ENCODE data around the gene GHRHR.

Gene GHRHR

DNA sequence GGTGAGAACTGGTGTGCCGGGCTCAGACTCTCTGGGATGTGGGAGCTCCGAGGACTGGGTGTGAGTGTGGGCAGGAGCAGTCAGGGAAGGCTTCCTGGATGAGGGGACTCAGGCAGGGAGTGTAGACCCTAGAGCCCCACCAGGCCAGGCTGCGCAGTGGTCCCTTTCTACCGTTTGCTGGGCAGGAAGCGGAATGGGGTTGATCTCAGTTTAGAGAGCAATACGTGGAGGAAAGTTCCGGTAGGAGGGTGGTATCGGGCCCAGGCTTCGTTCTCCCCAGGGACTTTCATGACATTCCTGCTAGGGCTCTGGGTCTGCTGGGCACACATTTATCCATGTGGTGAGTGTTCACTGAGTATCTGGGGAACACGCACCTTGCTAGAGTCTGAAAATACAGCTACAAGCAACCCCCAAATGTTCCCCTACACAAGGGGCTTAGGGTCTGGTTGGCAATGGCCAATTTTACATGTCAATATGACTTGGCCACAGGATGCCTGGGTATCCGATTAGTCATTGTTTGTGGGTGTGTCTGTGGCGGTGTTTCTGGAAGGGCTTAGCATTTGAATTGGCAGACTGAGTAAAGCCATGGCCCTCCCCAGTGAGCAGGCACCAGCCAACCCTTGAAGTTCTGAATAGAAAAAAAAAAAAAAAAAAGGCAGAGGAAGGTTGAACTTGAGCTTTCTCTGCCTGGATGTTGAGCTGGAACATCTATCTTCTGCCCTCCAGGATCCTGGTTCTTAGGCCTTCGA lies 20.8 kb downstream of the GHRHR start:
- peak; percentile 73 for DNase-seq (ENCODE audit: low read depth)
- no peak overlapping the region for H3K4me3 ChIP-seq (ENCODE audit: low read depth, low read length)
- TF ChIP-seq, protein P1, sequence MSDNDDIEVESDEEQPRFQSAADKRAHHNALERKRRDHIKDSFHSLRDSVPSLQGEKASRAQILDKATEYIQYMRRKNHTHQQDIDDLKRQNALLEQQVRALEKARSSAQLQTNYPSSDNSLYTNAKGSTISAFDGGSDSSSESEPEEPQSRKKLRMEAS (IDR thresholded peaks at IDR 0.05; ENCODE audit: low read depth, low read length), result no peak
- no peak for TF ChIP-seq POLR2A (IDR thresholded peaks at IDR 0.05; ENCODE audit: extremely low read depth, insufficient read length)
- TF ChIP-seq MYC (IDR thresholded peaks at IDR 0.05; ENCODE audit: low read depth, low read length), result no peak

DNA sequence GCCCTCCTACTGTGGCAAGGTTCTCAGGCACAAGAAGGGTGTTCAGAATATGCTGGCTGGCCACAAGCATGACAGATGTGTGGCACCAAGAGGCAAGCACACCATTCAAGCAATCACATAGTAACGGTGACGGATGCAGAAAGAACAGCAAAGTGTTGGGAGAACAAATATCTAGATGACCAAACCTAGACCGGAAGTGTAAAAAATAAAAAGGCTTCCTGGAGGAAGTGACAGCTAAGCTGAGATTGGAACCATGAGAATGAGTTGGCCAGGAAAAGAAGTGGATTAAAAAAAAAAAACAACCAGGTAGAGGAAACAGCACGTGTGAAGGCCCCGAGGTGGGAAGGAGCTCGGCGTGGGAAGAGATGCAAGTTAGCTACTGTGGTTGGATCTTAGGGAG lies 22.0 kb downstream of the GHRHR start:
- no peak overlapping the region for H3K4me3 ChIP-seq (ENCODE audit: low read depth, low read length)
- DNase-seq (ENCODE audit: low read depth), result no peak
- TF ChIP-seq MYC (IDR thresholded peaks at IDR 0.05; ENCODE audit: low read depth, low read length) (no peak), POLR2A (IDR thresholded peaks at IDR 0.05; ENCODE audit: extremely low read depth, insufficient read length) (no peak)
- TF ChIP-seq, protein P1 (IDR thresholded peaks at IDR 0.05; ENCODE audit: low read depth, low read length), result no peak
- TF ChIP-seq, protein P2, sequence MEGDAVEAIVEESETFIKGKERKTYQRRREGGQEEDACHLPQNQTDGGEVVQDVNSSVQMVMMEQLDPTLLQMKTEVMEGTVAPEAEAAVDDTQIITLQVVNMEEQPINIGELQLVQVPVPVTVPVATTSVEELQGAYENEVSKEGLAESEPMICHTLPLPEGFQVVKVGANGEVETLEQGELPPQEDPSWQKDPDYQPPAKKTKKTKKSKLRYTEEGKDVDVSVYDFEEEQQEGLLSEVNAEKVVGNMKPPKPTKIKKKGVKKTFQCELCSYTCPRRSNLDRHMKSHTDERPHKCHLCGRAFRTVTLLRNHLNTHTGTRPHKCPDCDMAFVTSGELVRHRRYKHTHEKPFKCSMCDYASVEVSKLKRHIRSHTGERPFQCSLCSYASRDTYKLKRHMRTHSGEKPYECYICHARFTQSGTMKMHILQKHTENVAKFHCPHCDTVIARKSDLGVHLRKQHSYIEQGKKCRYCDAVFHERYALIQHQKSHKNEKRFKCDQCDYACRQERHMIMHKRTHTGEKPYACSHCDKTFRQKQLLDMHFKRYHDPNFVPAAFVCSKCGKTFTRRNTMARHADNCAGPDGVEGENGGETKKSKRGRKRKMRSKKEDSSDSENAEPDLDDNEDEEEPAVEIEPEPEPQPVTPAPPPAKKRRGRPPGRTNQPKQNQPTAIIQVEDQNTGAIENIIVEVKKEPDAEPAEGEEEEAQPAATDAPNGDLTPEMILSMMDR (IDR thresholded peaks at IDR 0.05; ENCODE audit: low read depth, low read length), result no peak

DNA sequence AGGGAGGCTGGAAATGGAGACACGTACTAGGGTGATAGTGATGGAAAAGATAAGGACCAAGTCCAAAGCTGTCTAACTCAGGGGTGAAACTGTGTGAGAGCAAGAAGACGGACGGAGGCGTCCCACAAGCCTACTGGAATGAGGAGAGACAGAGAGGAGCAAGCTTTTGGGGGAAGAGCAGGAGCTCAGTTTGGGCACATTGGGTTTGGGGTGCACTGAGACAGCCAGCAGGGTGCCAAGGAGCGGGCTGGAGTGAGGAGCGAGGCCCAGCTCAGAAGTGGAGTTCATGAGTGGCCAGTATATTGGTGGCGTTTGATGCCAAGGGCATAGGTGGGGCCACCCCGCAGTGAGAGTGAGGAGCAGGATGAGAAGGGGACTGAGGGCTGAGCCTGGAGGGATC lies 22.6 kb downstream of the GHRHR start:
- TF ChIP-seq POLR2A (IDR thresholded peaks at IDR 0.05; ENCODE audit: extremely low read depth, insufficient read length) (no peak), MYC (IDR thresholded peaks at IDR 0.05; ENCODE audit: low read depth, low read length) (no peak)
- TF ChIP-seq, protein P2 (IDR thresholded peaks at IDR 0.05; ENCODE audit: low read depth, low read length), result no peak
- TF ChIP-seq, protein P1 (IDR thresholded peaks at IDR 0.05; ENCODE audit: low read depth, low read length), result no peak
- no peak overlapping the region for H3K4me3 ChIP-seq (ENCODE audit: low read depth, low read length)
- DNase-seq (ENCODE audit: low read depth), result no peak

DNA sequence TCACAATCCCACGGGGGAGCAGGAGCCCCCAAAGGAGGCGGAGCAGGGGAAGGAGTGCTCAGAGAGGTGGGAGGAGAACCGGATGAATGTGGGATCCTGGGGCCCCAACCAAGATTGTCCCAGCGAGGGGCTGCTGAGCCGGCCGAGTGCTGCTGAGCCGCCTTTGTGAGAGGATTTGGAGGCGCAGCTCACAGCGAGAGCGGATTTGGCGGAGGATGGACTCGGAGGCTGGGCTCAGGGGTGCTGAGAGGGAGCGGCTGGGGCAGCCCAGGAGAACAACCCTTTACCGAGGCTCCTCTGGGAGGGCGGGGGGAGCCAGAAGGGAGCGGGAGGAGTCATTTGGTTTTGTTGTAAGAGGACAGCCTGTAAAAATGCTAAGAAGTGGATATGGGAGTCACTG lies 23.0 kb downstream of the GHRHR start:
- DNase-seq (ENCODE audit: low read depth), result no peak
- H3K4me3 ChIP-seq (ENCODE audit: low read depth, low read length), result no peak overlapping the region
- no peak for TF ChIP-seq POLR2A (IDR thresholded peaks at IDR 0.05; ENCODE audit: extremely low read depth, insufficient read length)
- TF ChIP-seq, protein P1 (IDR thresholded peaks at IDR 0.05; ENCODE audit: low read depth, low read length), result no peak
- TF ChIP-seq MYC (IDR thresholded peaks at IDR 0.05; ENCODE audit: low read depth, low read length), result no peak
- TF ChIP-seq, protein P2 (IDR thresholded peaks at IDR 0.05; ENCODE audit: low read depth, low read length), result no peak

DNA sequence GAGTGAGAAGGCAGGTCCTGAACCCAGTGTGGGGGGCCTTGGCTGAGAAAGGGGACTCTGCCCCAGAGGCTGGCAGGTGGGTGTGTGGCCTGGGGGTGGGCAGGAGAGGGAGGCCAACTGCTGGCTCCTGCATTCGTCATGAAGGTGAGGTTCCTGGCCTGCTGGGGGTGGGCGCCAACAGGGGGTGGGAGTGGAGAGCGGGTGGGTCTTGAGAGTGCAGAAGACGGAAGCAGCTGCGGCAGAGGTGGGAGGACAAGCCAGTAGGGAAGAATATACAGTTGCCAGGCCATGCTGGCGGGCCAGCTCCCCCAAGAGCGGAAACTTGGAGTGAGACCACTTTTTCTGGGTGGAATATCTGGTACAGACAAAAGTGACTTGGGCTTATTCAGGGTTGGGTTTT lies 23.4 kb downstream of the GHRHR start:
- H3K4me3 ChIP-seq (ENCODE audit: low read depth, low read length), result no peak overlapping the region
- TF ChIP-seq POLR2A (IDR thresholded peaks at IDR 0.05; ENCODE audit: extremely low read depth, insufficient read length) (no peak), MYC (IDR thresholded peaks at IDR 0.05; ENCODE audit: low read depth, low read length) (no peak)
- TF ChIP-seq, protein P1 (IDR thresholded peaks at IDR 0.05; ENCODE audit: low read depth, low read length), result no peak
- TF ChIP-seq, protein P2 (IDR thresholded peaks at IDR 0.05; ENCODE audit: low read depth, low read length), result no peak
- DNase-seq (ENCODE audit: low read depth), result no peak

DNA sequence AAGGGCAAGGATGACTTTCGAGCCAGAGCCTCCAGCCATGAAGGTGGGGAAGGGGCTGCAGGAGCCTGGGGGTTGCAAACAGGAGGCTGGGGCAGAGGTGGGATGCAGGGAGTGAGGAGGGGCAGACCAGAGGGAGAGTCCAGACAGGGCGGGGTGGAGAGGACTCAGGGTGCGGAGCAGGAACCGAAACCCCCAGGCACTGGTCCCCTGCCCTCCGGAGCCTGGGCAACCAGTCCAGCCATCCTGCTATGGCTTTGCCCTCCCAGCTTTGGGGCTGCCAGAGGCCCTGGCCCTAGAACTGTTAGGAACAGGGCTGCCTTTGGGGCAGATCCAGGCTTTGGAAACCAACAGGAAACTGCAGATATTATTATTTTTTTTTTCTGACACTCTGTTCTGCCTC lies 24.2 kb downstream of the GHRHR start:
- no peak for DNase-seq (ENCODE audit: low read depth)
- TF ChIP-seq MYC (IDR thresholded peaks at IDR 0.05; ENCODE audit: low read depth, low read length) (no peak), POLR2A (IDR thresholded peaks at IDR 0.05; ENCODE audit: extremely low read depth, insufficient read length) (no peak)
- TF ChIP-seq, protein P1 (IDR thresholded peaks at IDR 0.05; ENCODE audit: low read depth, low read length), result no peak
- TF ChIP-seq, protein P2 (IDR thresholded peaks at IDR 0.05; ENCODE audit: low read depth, low read length), result no peak
- H3K4me3 ChIP-seq (ENCODE audit: low read depth, low read length), result no peak overlapping the region

Measured in NB4 (cell line).